Measurements from ENCODE around the gene ACTR10.

DNA sequence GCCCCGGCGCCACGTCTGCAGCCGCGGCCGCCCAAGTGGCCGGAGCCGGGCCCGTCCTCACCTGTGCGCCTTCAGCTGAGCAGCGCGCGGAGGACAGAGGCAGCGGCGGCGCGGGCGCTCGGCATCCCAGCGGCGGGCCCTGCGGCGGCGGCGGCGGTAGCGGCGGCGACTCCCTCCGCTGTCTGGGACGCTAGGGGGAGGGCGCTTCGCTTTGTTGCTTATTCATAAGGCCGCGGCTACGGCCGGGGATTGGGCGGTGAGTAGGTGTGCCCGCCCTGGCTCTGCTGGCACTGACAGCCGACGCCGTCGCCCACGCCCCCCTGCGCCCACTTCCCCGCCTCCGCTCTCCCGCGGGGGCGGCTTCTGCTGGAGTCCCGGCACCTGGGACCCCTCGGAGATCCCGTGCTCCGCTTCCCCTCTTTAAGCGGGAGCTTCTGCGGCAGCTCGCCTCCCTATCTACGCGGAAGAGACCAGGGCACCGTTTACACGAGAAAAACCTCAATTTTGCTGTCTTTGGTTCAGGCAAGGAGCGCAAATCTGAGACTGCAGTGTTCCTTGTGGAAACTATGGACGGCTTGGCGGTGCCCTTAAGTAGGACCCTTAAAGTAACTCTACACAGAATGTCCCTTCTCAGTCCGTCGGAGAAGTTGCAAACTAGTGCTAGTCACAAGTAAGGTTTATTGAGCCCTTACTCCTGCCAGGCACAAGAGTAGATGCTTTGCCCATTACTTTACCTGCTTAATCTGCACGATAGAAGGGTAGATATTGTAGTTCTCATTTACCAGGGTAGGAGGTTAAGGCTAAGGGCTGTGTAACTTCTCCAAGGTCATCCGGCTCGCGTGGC is 47.7 kb upstream of the ACTR10 start, which contains the start of gene ARMH4:
- TF ChIP-seq POLR2AphosphoS5 (IDR thresholded peaks at IDR 0.05; ENCODE audit: low read depth) (no peak), GABPA (IDR thresholded peaks at IDR 0.05; ENCODE audit: low read depth) (no peak), SPI1 (IDR thresholded peaks at IDR 0.05; ENCODE audit: borderline replicate concordance, low read depth) (no peak)
- TF ChIP-seq, protein P1, sequence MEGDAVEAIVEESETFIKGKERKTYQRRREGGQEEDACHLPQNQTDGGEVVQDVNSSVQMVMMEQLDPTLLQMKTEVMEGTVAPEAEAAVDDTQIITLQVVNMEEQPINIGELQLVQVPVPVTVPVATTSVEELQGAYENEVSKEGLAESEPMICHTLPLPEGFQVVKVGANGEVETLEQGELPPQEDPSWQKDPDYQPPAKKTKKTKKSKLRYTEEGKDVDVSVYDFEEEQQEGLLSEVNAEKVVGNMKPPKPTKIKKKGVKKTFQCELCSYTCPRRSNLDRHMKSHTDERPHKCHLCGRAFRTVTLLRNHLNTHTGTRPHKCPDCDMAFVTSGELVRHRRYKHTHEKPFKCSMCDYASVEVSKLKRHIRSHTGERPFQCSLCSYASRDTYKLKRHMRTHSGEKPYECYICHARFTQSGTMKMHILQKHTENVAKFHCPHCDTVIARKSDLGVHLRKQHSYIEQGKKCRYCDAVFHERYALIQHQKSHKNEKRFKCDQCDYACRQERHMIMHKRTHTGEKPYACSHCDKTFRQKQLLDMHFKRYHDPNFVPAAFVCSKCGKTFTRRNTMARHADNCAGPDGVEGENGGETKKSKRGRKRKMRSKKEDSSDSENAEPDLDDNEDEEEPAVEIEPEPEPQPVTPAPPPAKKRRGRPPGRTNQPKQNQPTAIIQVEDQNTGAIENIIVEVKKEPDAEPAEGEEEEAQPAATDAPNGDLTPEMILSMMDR (IDR thresholded peaks at IDR 0.05; ENCODE audit: insufficient read depth, low read length): no peak
- TF ChIP-seq, protein P2, sequence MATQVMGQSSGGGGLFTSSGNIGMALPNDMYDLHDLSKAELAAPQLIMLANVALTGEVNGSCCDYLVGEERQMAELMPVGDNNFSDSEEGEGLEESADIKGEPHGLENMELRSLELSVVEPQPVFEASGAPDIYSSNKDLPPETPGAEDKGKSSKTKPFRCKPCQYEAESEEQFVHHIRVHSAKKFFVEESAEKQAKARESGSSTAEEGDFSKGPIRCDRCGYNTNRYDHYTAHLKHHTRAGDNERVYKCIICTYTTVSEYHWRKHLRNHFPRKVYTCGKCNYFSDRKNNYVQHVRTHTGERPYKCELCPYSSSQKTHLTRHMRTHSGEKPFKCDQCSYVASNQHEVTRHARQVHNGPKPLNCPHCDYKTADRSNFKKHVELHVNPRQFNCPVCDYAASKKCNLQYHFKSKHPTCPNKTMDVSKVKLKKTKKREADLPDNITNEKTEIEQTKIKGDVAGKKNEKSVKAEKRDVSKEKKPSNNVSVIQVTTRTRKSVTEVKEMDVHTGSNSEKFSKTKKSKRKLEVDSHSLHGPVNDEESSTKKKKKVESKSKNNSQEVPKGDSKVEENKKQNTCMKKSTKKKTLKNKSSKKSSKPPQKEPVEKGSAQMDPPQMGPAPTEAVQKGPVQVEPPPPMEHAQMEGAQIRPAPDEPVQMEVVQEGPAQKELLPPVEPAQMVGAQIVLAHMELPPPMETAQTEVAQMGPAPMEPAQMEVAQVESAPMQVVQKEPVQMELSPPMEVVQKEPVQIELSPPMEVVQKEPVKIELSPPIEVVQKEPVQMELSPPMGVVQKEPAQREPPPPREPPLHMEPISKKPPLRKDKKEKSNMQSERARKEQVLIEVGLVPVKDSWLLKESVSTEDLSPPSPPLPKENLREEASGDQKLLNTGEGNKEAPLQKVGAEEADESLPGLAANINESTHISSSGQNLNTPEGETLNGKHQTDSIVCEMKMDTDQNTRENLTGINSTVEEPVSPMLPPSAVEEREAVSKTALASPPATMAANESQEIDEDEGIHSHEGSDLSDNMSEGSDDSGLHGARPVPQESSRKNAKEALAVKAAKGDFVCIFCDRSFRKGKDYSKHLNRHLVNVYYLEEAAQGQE (IDR thresholded peaks at IDR 0.05; ENCODE audit: insufficient replicate concordance, low read depth): no peak
